Neural cell (in vitro differentiated cells): ENCODE data around the gene CSTF2. TPM values are rescaled to one million over a fixed set of nuclear protein-coding genes. Genes with fewer than 3 reads are reported as not detected.
"Not testable (repeated sequence)": the region's sequence is repeated elsewhere in the genome, so short reads cannot be mapped to it uniquely, and the experiment has no call there.

Experiments used
- H2AFZ ChIP-seq: fragments of 200-600, 300-800 bp; sonication (generic), shearing (Covaris generic); 2 replicates; pipeline ENCODE4 v1.6.0; 2014; ENCODE audit warnings: low read depth, mild to moderate bottlenecking, antibody characterized with exemption, low read length, moderate library complexity
- H3F3A ChIP-seq: fragments of 200-600 bp; shearing (Covaris generic); 2 replicates; pipeline ENCODE4 v1.6.1; 2016; ENCODE audit warnings: mild to moderate bottlenecking, moderate library complexity, mixed read lengths, antibody characterized with exemption, low read length; ENCODE audit not compliant: insufficient read depth, poor library complexity, severe bottlenecking
- H3K27ac ChIP-seq: fragments of 200-600, 300-800 bp; sonication (generic), shearing (Covaris generic); 2 replicates; pipeline ENCODE4 v1.5.1; 2014; ENCODE audit warnings: mild to moderate bottlenecking, low read length, moderate library complexity
- H3K27me3 ChIP-seq: fragments of 300-800, 200-600 bp; sonication (generic), shearing (Covaris generic); 2 replicates; pipeline ENCODE4 v1.6.0; 2014; ENCODE audit warnings: mild to moderate bottlenecking, low read depth, low read length, moderate library complexity; ENCODE audit not compliant: insufficient read depth
- H3K36me3 ChIP-seq: fragments of 300-800, 200-600 bp; sonication (generic), shearing (Covaris generic); 2 replicates; pipeline ENCODE4 v1.5.1; 2014; ENCODE audit warnings: mild to moderate bottlenecking, antibody characterized with exemption, low read length, moderate library complexity; ENCODE audit not compliant: insufficient read depth
- H3K4me2 ChIP-seq: fragments of 300-800, 200-600 bp; sonication (generic), shearing (Covaris generic); 2 replicates; pipeline ENCODE4 v1.6.0; 2014; ENCODE audit warnings: mild to moderate bottlenecking, low read length
- H3K4me3 ChIP-seq: fragments of 300-800, 200-600 bp; sonication (generic), shearing (Covaris generic); 2 replicates; pipeline ENCODE4 v1.5.1; 2014; ENCODE audit warnings: mild to moderate bottlenecking, low read length, moderate library complexity
- H3K79me2 ChIP-seq: fragments of 200-600 bp; shearing (Covaris generic); replicated peaks from 2 replicates; pipeline ENCODE4 v1.6.0; 2014; ENCODE audit warnings: mild to moderate bottlenecking, low read length, moderate library complexity; ENCODE audit not compliant: insufficient read depth
- H3K9ac ChIP-seq: fragments of 300-800, 200-600 bp; sonication (generic), shearing (Covaris generic); 2 replicates; pipeline ENCODE4 v1.6.1; 2016; ENCODE audit warnings: mild to moderate bottlenecking, low read length, mixed read lengths
- H3K9me2 ChIP-seq: fragments of 200-600 bp; shearing (Covaris generic); 2 replicates; pipeline ENCODE4 v1.6.1; 2016; ENCODE audit warnings: mild to moderate bottlenecking, low read length, mixed read lengths; ENCODE audit not compliant: insufficient read depth
- H3K9me3 ChIP-seq: fragments of 200-600, 300-800 bp; sonication (generic), shearing (Covaris generic); 2 replicates; pipeline ENCODE4 v1.6.1; 2016; ENCODE audit warnings: mild to moderate bottlenecking, mixed run types, low read length, moderate library complexity, mixed read lengths
- H4K20me1 ChIP-seq: fragments of 200-600 bp; shearing (Covaris generic); 2 replicates; pipeline ENCODE4 v1.6.1; 2016; ENCODE audit warnings: mild to moderate bottlenecking, mixed run types; ENCODE audit not compliant: insufficient read depth
- EP300 ChIP-seq: fragments of 450-650 bp; conservative IDR thresholded peaks from 2 replicates; pipeline ENCODE4 v1.6.1; 2014; ENCODE audit warnings: antibody characterized with exemption, mild to moderate bottlenecking, moderate library complexity; ENCODE audit not compliant: poor library complexity, severe bottlenecking
- EZH2 ChIP-seq: fragments of 200-600, 300-800 bp; shearing (Covaris generic), sonication (generic); IDR thresholded peaks from 2 replicates; pipeline ENCODE4 v1.6.1; 2014; ENCODE audit warnings: antibody characterized with exemption, low read length, borderline replicate concordance, mild to moderate bottlenecking; ENCODE audit not compliant: insufficient read depth, poor library complexity, severe bottlenecking
- MXI1 ChIP-seq: fragments of 450-650 bp; conservative IDR thresholded peaks from 2 replicates; pipeline ENCODE4 v1.6.1; 2014; ENCODE audit warnings: antibody characterized with exemption, mild to moderate bottlenecking; ENCODE audit not compliant: poor library complexity, severe bottlenecking
- POLR2AphosphoS5 ChIP-seq: IDR thresholded peaks from 2 replicates; pipeline ENCODE4 v1.6.1; 2012
- RAD21 ChIP-seq: fragments of 450-650 bp; conservative IDR thresholded peaks from 2 replicates; pipeline ENCODE4 v1.6.1; 2014; ENCODE audit warnings: antibody characterized with exemption, mild to moderate bottlenecking, moderate library complexity
- SMC3 ChIP-seq: fragments of 450-650 bp; conservative IDR thresholded peaks from 2 replicates; pipeline ENCODE4 v1.6.1; 2014; ENCODE audit warnings: antibody characterized with exemption, mild to moderate bottlenecking, moderate library complexity; ENCODE audit not compliant: poor library complexity
- TAF1 ChIP-seq: IDR thresholded peaks from 2 replicates; pipeline ENCODE4 v1.6.1; 2012; ENCODE audit warnings: low read depth
- polyA plus RNA-seq: library from polyadenylated mRNA; depleted of rRNA; stranded (reverse); fragments of >200 nt; gene quantifications from 2 replicates; pipeline ENCODE4 v1.2.3, GENCODE V29; 2014
- TF ChIP-seq, protein P1 (sequence below): fragments of 450-650 bp; IDR thresholded peaks from 2 replicates; pipeline ENCODE4 v1.5.1; 2014; ENCODE audit warnings: antibody characterized with exemption, mild to moderate bottlenecking, moderate library complexity; ENCODE audit not compliant: poor library complexity, severe bottlenecking
- TF ChIP-seq, protein P2 (sequence below): IDR thresholded peaks from 2 replicates; pipeline ENCODE4 v1.6.1; 2012; ENCODE audit warnings: borderline replicate concordance

The CSTF2 gene
- polyA plus RNA-seq, 1 donor from 2014 or later, result 19.2 TPM

DNA sequence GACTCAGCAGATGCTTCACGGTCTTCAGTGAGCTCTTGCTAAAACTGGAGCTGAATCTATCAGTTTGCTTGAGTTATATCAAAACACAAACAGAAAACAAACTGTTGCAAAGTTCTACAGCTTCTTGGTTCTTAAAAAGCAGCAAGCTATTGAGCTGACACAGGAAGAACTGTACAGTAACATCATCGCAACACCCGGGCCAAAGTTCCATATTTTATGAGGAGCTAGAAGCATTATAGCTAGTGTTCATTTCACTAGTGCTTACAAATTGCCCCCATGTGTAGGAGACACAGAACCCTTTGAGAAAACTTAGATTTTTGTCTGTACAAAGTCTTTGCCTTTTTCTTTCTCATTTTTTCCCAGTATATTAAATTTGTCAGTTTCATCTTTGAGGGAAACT lies 17.3 kb upstream of the CSTF2 start:
- H3K4me3 ChIP-seq, result no peak overlapping the region
- no peak overlapping the region for H3K9ac ChIP-seq
- H3K36me3 ChIP-seq, result no peaks in the 10 kb centered on the region
- H3F3A ChIP-seq, result no peaks in the 10 kb centered on the region
- H2AFZ ChIP-seq, result no peak overlapping the region
- H3K9me2 ChIP-seq, result no peaks in the 10 kb centered on the region
- H3K4me2 ChIP-seq, result no peak overlapping the region
- no peak overlapping the region for H3K27ac ChIP-seq
- H4K20me1 ChIP-seq, result no peaks in the 10 kb centered on the region
- no peaks in the 10 kb centered on the region for H3K27me3 ChIP-seq
- TF ChIP-seq EZH2 (no peak), MXI1 (no peak), SMC3 (no peak), EP300 (no peak), RAD21 (no peak), POLR2AphosphoS5 (no peak), TAF1 (no peak)
- TF ChIP-seq, protein P1, sequence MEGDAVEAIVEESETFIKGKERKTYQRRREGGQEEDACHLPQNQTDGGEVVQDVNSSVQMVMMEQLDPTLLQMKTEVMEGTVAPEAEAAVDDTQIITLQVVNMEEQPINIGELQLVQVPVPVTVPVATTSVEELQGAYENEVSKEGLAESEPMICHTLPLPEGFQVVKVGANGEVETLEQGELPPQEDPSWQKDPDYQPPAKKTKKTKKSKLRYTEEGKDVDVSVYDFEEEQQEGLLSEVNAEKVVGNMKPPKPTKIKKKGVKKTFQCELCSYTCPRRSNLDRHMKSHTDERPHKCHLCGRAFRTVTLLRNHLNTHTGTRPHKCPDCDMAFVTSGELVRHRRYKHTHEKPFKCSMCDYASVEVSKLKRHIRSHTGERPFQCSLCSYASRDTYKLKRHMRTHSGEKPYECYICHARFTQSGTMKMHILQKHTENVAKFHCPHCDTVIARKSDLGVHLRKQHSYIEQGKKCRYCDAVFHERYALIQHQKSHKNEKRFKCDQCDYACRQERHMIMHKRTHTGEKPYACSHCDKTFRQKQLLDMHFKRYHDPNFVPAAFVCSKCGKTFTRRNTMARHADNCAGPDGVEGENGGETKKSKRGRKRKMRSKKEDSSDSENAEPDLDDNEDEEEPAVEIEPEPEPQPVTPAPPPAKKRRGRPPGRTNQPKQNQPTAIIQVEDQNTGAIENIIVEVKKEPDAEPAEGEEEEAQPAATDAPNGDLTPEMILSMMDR, result no peak
- TF ChIP-seq, protein P2, sequence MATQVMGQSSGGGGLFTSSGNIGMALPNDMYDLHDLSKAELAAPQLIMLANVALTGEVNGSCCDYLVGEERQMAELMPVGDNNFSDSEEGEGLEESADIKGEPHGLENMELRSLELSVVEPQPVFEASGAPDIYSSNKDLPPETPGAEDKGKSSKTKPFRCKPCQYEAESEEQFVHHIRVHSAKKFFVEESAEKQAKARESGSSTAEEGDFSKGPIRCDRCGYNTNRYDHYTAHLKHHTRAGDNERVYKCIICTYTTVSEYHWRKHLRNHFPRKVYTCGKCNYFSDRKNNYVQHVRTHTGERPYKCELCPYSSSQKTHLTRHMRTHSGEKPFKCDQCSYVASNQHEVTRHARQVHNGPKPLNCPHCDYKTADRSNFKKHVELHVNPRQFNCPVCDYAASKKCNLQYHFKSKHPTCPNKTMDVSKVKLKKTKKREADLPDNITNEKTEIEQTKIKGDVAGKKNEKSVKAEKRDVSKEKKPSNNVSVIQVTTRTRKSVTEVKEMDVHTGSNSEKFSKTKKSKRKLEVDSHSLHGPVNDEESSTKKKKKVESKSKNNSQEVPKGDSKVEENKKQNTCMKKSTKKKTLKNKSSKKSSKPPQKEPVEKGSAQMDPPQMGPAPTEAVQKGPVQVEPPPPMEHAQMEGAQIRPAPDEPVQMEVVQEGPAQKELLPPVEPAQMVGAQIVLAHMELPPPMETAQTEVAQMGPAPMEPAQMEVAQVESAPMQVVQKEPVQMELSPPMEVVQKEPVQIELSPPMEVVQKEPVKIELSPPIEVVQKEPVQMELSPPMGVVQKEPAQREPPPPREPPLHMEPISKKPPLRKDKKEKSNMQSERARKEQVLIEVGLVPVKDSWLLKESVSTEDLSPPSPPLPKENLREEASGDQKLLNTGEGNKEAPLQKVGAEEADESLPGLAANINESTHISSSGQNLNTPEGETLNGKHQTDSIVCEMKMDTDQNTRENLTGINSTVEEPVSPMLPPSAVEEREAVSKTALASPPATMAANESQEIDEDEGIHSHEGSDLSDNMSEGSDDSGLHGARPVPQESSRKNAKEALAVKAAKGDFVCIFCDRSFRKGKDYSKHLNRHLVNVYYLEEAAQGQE, result no peak
- no peaks in the 10 kb centered on the region for H3K9me3 ChIP-seq
- H3K79me2 ChIP-seq, result no peaks in the 10 kb centered on the region

DNA sequence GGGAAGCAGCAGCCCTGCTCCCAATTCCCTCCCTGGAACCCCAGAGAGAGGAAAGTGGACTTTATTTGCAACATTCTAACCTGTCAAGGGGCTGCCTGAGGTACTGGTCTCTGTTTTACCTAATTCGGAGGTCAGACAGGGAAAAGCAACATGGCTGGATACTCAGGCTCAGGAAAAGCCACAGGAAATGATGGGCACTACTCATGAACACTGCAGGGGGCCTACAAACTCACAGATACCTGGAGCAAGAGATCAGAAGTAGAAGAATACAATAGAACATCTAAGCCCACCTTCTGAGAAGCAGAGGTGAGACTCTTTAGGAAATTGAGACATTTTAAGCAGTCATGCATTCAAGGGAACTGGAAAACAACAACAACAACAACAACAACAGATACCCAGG lies 15.4 kb upstream of the CSTF2 start:
- Histone ChIP-seq H2AFZ (no peak overlapping the region), H3K27ac (no peak overlapping the region), H3K36me3 (no peaks in the 10 kb centered on the region), H3K4me2 (no peak overlapping the region), H3F3A (no peaks in the 10 kb centered on the region), H3K4me3 (no peak overlapping the region), H3K79me2 (no peaks in the 10 kb centered on the region), H3K9ac (no peak overlapping the region), H3K9me2 (no peaks in the 10 kb centered on the region), H4K20me1 (no peaks in the 10 kb centered on the region), H3K27me3 (no peaks in the 10 kb centered on the region), H3K9me3 (no peaks in the 10 kb centered on the region)
- TF ChIP-seq, protein P1, result no peak
- TF ChIP-seq TAF1, result no peak
- no peak for TF ChIP-seq SMC3
- TF ChIP-seq EP300, result no peak
- TF ChIP-seq, protein P2, result no peak

DNA sequence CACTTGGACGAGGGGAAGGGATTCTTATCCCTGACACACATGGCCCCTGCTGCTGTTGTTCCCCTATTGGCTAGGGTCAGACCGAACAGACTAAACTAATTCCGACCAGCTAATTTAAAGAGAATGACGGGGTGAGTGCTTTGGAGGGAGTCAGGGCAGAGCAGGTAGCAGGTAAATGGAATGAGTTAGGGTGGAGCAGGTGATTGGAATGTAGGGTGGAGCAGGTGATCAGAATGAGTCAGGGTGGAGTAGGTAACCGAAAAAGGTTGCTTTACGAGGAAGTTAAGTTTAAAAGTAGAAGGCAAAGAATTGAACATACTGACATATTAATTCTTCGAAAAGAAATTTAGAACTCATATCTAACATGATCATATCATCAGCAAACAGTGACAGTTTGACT lies 11.9 kb upstream of the CSTF2 start:
- not testable (repeated sequence) for H3K4me3 ChIP-seq, H2AFZ ChIP-seq, H3F3A ChIP-seq, H3K4me2 ChIP-seq, H3K9me2 ChIP-seq, H4K20me1 ChIP-seq, H3K36me3 ChIP-seq, H3K27me3 ChIP-seq, H3K9me3 ChIP-seq, H3K9ac ChIP-seq, H3K27ac ChIP-seq, H3K79me2 ChIP-seq
